HG03469 (cell line): Measurements from ENCODE around the gene OGFOD3.

Experiments
- ATAC-seq: cut with Tn5 transposase; IDR thresholded peaks from one replicate; pipeline ENCODE4 v1.9.1; 2021; ENCODE audit warnings: mild to moderate bottlenecking, moderate library complexity, moderate number of reproducible peaks; ENCODE audit not compliant: unreplicated experiment

OGFOD3 gene

DNA sequence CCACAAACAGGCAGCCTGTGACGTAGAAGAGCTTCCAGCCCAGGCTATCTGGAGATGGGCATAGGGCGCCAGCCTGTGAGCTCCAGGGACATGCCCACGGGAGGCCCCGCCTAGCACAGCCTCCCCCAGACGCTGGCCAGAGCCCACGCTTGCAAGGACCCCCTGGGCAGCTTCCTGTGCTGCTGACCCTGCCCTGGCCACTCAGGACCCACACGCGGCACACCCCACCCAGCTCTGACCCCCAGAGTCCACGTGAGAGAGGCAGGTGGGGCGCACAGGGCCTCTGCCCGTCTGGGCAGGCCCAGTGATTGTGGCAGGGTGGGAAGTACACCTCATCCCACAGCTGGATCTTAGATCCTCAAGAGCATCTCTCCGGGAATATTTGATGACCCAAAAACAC is 28.3 kb upstream of the OGFOD3 start:
- no peak for ATAC-seq

- ATAC-seq: no peak
These were observed 27.7 kb upstream of the OGFOD3 start for GRCh38 chr17:82446124-82446523.

- ATAC-seq: no peak
These were observed 27.2 kb upstream of the OGFOD3 start for GRCh38 chr17:82445542-82445941.

DNA sequence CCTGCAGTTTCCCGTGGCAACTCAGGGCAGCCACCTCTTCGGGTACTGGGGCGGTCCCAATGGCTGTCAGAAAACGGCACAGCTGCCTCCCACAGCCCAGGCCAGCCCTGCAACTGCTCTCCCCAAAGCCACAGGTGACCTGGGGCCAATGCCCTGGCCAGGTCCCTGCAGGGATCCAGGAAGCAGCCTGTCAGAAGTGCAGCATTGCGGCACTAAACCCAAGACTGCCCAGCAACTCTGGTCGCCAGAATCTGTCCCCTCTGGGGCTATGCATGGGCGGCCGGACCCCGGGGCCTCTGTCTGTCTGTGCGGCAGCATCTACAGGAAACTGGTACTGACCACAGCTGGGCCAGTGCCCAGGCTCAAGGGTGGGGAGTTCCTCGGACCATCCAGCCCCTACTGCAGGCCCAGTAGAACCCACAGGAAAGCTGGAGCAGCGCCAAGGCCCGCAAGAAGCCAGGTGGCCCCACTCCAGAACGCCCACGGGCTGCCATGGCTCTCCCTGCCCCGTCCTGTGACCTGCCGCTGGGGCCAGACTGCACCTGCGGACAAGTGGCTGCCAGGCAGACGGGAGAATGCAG is 26.6 kb upstream of the OGFOD3 start:
- ATAC-seq: no peak

- ATAC-seq: no peak
These were observed 26.0 kb upstream of the OGFOD3 start for GRCh38 chr17:82444284-82444893.

GRCh38 chr17:82443465-82444283 is 25.3 kb upstream of the OGFOD3 start:
- no peak for ATAC-seq

DNA sequence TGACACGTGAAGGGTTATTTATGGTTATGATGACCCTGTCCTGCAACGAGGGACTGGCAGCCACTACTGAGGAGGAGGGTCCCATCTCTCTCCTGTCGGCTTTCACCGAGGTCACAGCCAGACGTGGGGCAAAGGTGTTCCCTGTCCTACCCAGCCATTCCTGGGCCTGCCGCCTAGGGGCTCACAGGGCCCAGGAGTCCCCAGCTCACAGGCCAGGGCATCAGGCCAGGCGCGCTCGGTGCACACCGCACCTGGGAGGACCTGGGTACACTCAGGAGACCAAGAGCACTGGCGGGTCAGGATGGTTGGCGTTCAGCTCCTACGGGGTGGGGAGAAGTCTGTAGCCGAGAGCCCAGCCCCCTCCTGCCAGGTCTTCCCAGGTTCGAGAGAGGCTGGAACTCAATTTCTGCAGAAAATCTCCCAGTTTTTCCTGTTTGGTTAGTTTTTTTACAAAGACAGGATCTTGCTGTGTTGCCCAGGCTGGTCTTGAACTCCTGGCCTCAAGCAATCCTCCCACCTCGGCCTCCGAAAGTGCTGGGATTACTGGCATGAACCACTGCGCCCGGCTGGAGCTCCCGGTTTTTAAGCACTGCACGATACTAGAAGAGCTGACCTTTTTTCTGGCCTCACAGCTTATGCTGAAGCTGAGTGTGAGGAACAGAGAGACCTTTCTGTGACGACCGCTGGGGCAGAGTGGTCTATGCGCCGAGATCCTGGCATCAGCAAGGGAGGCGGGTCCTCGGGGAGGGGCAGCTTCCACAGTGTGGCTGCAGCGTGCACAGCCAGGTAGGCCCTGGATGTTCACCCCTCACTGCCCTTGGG is 24.5 kb upstream of the OGFOD3 start:
- ATAC-seq: no peak

- ATAC-seq: no peak
These were observed 23.5 kb upstream of the OGFOD3 start for GRCh38 chr17:82441691-82442487.

DNA sequence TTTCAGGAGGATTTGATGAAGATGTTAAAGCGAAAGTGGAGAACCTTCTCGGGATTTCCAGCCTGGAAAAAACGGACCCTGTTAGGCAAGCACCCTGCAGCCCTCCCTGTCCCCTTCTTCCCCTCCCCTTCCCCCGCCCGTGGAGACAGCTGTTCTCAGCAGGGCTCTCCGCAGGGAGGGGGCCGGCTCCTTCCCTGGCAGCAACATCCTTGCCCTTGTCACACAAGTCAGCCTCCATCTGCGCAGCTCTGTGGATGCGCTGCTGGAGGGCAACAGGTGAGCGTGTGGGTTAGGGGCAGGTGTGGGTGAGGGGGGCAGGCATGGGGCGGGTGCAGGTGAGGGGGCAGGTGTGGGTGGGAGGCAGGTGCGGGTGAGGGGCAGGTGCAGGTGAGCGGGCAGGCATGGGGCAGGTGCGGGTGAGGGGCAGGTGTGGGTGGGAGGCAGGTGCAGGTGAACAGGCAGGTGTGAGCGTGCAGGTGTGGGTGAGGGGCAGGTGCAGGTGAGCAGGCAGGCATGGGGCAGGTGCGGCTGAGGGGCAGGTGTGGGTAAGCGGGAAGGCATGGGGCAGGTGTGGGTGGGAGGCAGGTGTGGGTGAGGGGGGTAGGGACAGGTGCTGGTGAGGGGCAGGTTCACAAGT is 22.7 kb upstream of the OGFOD3 start:
- ATAC-seq: no peak

DNA sequence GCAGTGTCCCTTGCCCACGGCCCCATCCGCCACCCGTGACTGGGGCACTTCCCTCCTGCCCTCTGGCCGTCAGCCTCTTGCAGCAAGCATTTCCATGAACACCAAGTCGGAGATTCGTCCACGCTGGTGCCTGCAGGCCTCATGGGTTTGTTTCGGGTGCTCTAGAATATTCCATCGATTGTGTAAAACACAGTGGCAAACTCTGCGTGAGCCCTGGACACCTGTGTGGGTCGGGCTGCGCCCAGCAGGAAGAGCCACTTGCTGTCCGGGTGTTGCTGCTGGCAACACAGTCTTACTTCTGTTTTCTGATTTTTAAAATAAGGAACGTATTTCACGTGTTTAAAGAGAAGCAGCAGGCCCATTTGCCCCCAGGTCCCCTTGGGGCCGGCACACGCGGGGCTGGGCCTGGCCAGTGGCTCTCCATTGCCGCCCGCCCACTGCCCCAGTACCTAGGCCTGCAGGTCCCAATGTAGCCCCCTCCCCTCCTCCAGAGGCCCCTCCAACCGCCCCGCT is 22.1 kb upstream of the OGFOD3 start:
- no peak for ATAC-seq

- no peak for ATAC-seq
These were observed 21.5 kb upstream of the OGFOD3 start for GRCh38 chr17:82439829-82440365.

DNA sequence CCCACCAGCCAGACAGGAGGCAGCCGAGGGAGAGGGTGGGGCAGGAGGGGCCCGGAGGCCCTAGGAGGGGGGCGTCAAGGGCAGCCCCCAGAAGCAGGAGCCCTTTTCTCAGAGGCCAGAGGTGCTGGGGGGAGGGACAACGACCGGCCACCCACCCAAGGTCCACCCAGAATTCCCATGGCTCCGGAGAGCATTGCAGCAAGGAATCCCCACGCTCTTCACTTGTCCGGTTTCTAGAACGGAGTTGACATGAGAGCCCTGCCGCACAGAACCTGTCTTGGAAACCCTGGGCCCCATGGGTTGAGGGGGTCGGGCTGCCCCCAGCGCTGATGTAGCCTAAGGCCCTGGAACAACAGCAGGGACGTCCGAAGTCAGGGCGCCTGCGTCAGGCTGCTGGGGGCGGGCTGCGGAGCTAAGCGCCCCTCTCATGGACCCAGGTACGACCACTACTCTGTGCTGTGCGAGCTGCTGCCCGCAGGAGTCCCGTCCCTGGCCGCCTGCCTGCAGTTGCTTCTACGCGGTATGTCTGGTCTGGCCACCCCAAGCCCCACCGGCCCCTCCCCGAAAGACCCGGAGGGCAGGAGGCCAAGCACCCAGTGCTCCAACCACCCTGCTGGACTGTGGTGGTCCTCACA is 20.9 kb upstream of the OGFOD3 start:
- ATAC-seq: no peak

DNA sequence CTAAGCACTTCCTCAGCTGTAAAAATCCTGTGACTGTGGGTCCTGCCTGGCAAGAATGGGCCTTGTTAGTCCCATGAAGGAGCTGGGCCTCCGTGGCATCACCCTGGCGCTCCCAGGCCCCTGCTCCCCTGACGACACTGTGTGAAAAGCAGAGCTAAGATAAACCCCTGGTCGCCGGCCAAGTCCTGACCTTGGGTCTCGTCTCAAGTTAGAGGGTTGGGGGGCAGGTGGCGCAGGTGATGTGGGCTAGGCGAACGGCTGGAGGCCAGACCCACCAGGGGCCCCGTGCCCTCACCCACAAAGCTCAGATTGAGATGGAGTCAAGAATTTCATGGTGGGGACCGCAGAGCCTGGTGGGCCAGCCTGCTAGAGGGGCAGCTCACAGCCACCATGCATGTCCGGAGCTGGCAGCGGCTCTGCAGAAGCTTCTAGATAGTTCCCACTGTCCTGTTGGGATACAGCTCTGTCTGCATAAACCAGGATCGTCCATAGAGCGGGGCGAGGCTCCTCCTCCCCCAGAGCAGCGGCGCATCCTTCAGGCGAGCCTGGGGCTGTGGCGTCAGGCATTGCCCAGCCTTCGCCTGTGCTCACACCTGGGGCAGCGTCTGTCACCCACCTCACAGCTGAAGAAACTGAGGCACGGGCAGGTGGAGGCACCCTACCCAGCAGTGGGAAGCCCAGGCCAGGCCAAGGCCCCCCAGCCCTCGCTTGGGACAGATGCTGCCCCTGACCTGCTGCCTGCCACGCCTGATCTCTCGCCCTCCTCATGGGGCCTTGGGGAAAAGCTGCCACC is 20.2 kb upstream of the OGFOD3 start:
- ATAC-seq: no peak

DNA sequence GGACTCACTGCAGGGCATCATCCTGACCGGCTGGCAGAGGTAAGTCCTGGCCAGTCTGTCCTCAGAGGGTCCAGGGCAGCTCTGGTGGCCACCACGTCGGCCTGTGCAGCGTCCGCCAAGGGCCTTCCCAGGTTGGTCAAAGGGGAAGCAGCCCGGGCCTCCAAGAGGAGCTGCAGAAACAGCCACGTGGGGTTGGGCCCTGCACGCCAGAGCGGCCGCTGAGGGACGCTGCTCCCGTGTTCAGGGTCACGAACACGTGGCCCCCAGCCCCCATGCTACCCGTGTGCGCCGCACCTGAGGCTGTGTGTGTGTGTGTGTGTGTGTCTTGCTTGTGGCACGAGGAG is 18.9 kb upstream of the OGFOD3 start:
- ATAC-seq: no peak

- no peak for ATAC-seq
These were observed 18.4 kb upstream of the OGFOD3 start for GRCh38 chr17:82436601-82437324.

GRCh38 chr17:82435601-82436583 is 17.5 kb upstream of the OGFOD3 start:
- ATAC-seq: no peak

DNA sequence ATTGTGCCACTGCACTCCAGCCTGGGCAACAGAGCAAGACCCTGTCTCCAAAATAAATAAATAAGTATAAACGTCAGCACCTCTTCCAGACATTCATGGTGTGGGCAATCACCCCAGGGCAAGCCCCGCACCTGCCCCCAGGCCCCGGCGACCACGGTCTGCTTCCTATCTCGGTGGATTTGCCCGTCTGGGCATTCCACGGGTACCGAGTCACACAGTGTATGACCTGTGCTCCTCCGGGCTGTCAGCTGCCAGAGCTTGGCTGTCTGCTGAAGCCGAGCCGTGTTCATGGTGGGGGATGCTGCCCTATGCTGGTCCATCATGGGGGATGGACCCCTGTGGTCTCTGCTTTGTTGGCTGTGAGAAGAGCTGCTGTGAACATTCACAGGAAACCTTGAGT is 16.7 kb upstream of the OGFOD3 start:
- no peak for ATAC-seq
